ENCODE measurements around the gene FHOD1.
A peak's percentile ranks its signal among the peaks of the same experiment; 100 is the strongest.

DNA sequence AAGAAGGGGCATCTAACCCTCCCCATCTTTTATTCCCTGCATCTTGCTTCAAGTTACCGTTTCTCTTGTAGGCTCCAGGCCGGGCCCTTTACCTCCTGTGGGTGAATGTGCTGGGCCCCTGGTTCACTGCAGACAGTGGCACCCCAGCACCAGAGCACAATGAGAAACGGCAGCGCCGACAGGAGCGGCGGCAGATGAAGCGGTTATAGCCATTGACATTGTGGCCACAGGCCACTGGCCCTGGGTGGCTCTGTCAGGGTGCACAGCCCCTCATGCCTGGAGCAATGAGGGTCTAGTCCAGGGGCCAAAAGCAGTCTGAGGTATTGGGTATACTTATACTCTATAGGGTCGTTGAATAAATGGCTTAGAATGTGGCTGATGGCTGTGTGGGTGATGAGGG lies 18.4 kb downstream of the FHOD1 start:
- TF ChIP-seq CTCF (IDR thresholded peaks at IDR 0.05 in 8 of 11, conservative IDR thresholded peaks at IDR 0.05 in 3 of 11) (no peak), POLR2A (IDR thresholded peaks at IDR 0.05) (no peak), POLR2AphosphoS5 (IDR thresholded peaks at IDR 0.05) (peak in 1 of 3 donors; percentile 20)

All from spleen (tissue), 7 donors.